Heart left ventricle (tissue), 16 donors: ENCODE data around the gene INSR. TPM values are rescaled to one million over a fixed set of nuclear protein-coding genes. Genes with fewer than 3 reads are reported as not detected.

ENCODE experiments used
- ATAC-seq, 4 donors: fragments of 200-7000 bp; cut with Tn5 transposase; one replicate each; pipeline ENCODE4 v1.9.1; 2020 to 2022; ENCODE audit warnings: moderate library complexity in 4 of 4, mild to moderate bottlenecking in 3 of 4, moderate number of reproducible peaks in 1 of 4
- DNase-seq, 5 donors: peaks; one replicate each; pipeline ENCODE4 v3.0.0-alpha.2; 2020
- H3K27ac ChIP-seq, 12 donors: fragments of 200-600 bp; sonication (generic) in 4 of 12; one replicate each; pipeline versions ENCODE4 v1.5.0 to v1.8.0; 2016 to 2022; ENCODE audit warnings: mild to moderate bottlenecking in 2 of 12
- H3K27me3 ChIP-seq, 9 donors: fragments of 200-600 bp; sonication (generic) in 2 of 9; one replicate each; pipeline versions ENCODE4 v1.5.1 to v1.8.0; 2016 to 2022; ENCODE audit warnings: mild to moderate bottlenecking in 3 of 9
- H3K36me3 ChIP-seq, 9 donors: fragments of 200-600 bp; sonication (generic) in 2 of 9; one replicate each; pipeline versions ENCODE4 v1.5.0 to v1.8.0; 2018 to 2022; ENCODE audit warnings: mild to moderate bottlenecking in 2 of 9
- H3K4me1 ChIP-seq, 12 donors: fragments of 200-600 bp; sonication (generic) in 4 of 12; one replicate each; pipeline versions ENCODE4 v1.5.0 to v1.8.0; 2016 to 2022; ENCODE audit warnings: mild to moderate bottlenecking in 3 of 12
- H3K4me3 ChIP-seq, 12 donors: fragments of 200-600 bp; sonication (generic) in 4 of 12; one replicate each; pipeline versions ENCODE4 v1.5.0 to v1.8.0; 2017 to 2022; ENCODE audit warnings: mild to moderate bottlenecking in 9 of 12, moderate library complexity in 4 of 12
- H3K9me3 ChIP-seq, 12 donors: fragments of 200-600 bp; sonication (generic) in 4 of 12; one replicate each; pipeline versions ENCODE4 v1.5.0 to v1.8.0; 2016 to 2022; ENCODE audit warnings: mild to moderate bottlenecking in 1 of 12
- POLR2A ChIP-seq, 2 donors: fragments of 450-650 bp; IDR thresholded peaks; one replicate each; pipeline ENCODE4 v1.6.1; 2017; ENCODE audit warnings: antibody characterized with exemption in 2 of 2, mild to moderate bottlenecking in 2 of 2, moderate library complexity in 2 of 2
- WGBS, 4 donors: extraction: QIAGEN DNeasy Blood & Tissue Kit in 2 of 4; methylation state at CpG; one replicate each; pipeline versions ENCODE4 v1.1.5 to v1.1.7; 2013 to 2018; 5-methylcytosine and 5-hydroxymethylcytosine counted together
- intact Hi-C, 10 donors: fragments of 100-400 bp; cut with DNase I; formaldehyde crosslinking; loops; one replicate each; pipeline versions ENCODE4 v1.11.1 to v1.14.2; 2022
- polyA plus RNA-seq, 2 donors: library from polyadenylated mRNA; stranded (reverse); fragments of 200-250 nt; gene quantifications; one replicate each; pipeline ENCODE4 v1.2.3, GENCODE V29; 2013
- total RNA-seq, 9 donors: library from RNA; depleted of rRNA in 2 of 9; stranded (reverse); fragments of >200 nt in 2 of 9; fragmentation: NEBNext Ultra II Directional in 3 of 9; extraction: Animal tissue kit (Norgen Biotek cat#: 25700) in 3 of 9; gene quantifications; one replicate each; pipeline versions ENCODE4 v1.1.0 to v1.2.4, GENCODE V29; 2016 to 2023
- TF ChIP-seq, protein P1 (sequence below), 12 donors: fragments of 200-600 bp; sonication (generic) in 4 of 12; IDR thresholded peaks; one replicate each; pipeline versions ENCODE4 v1.5.0 to v1.8.0; 2018 to 2022; ENCODE audit warnings: antibody characterized with exemption in 12 of 12, mild to moderate bottlenecking in 5 of 12
- donor health status: ischemic (EF 13 %, LVEDD 7.1; RV severe dilation, severe dysfunction).
- donor health status: healthy with polysubstance abuse.
- donor health status: DM: no; HTN: yes; CAD: no.
- donor health status: DM: no; HTN: no; CAD: no.
- donor health status: ischemic (EF 25% LVEDD 6.9; RV normal size, moderate dysfunction).
- donor health status: ischemic (EF 25% LVEDD 5.7; RV mildly dilated, moderate dysfunction).
- donor health status: healthy.
- donor health status: DM: yes; HTN: yes; CAD: no.
- donor health status: ischemic (EF 35%, LVEDD 5.7; RV mildly dilated, moderate dysfunction).
- donor health status: nonischemic (EF 11% LVEDD 7.7; RV severe dilation, severe dysfunction).
- donor health status: DM: yes; HTN: yes; CAD: no.
- donor health status: PGD.
- donor health status: ischemic (EF 29% LVEDD 5.4; RV normal size, mild dysfunction).
- donor health status: nonischemic (EF 23%, LVEDD 6.1; RV moderate dilation, normal function).

INSR gene
- total and polyA plus RNA-seq, 11 donors, result 28.7 to 221 (median 98.8) TPM

DNA sequence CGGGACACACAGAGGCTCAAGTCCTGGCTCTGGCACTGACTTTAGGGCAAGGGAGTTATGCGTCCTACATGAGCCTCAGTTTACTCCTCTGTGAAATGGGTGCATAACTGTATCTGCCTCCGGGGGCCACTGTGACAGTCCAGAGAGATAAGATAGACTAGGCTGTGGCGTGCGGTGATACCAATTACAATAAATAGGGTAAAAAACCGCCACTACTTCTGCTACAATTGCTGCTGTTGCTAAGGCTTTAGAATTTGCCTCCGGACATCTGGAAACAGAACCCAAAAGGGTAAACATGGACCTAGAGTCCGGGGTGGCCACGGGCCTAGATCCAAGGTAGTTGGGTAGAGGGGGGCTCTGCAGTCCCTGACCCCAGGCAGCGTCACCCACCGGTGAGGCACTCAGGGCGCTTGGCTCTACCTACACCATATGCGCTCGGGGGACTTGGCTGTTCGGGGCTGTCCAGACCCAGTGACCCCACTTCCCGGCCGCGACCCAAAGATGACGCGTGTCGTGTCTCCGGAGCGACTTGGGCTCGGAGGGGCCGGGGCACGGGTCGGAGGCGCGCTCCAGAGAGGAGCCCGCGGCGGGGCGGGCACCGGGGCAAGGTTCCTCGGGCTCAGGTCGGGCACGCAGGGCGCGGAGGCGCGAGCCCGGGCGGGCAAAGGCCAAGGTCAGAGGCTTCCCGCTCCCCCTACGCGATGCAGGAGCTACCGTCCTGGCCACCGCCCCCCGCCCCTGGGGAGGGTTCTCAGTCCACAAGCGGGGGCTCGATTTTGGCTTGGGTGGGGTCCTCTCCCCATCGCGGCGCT lies 1.1 kb downstream of the INSR start:
- no peak for TF ChIP-seq POLR2A (IDR thresholded peaks at IDR 0.05)
- TF ChIP-seq, protein P1, sequence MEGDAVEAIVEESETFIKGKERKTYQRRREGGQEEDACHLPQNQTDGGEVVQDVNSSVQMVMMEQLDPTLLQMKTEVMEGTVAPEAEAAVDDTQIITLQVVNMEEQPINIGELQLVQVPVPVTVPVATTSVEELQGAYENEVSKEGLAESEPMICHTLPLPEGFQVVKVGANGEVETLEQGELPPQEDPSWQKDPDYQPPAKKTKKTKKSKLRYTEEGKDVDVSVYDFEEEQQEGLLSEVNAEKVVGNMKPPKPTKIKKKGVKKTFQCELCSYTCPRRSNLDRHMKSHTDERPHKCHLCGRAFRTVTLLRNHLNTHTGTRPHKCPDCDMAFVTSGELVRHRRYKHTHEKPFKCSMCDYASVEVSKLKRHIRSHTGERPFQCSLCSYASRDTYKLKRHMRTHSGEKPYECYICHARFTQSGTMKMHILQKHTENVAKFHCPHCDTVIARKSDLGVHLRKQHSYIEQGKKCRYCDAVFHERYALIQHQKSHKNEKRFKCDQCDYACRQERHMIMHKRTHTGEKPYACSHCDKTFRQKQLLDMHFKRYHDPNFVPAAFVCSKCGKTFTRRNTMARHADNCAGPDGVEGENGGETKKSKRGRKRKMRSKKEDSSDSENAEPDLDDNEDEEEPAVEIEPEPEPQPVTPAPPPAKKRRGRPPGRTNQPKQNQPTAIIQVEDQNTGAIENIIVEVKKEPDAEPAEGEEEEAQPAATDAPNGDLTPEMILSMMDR (IDR thresholded peaks at IDR 0.05), result no peak
- DNase-seq (peak; percentile 40 to 76 (median 60)), ATAC-seq (peak in 3 of 4 donors; percentile 8 to 43 (median 23))
- Histone ChIP-seq H3K36me3 (peaks cover 0 to 3% (median 0%) of the 10 kb centered on the region in 9 donors), H3K27me3 (peaks cover 0 to 2% (median 0%) of the 10 kb centered on the region in 9 donors), H3K27ac (peak overlapping the region; percentile 87 to 99 (median 96)), H3K4me1 (peaks cover 0 to 35% (median 20%) of the 10 kb centered on the region in 12 donors), H3K4me3 (peak overlapping the region; percentile 78 to 100 (median 98)), H3K9me3 (no peaks in the 10 kb centered on the region)
- 6 to 17% (median 9%) methylated on average over 18 to 54 of the region's 54 CpGs for WGBS, 4 donors
- intact Hi-C loops, result loop anchor here in 6 of 10 donors (2.0 to 10.0 kb wide), 8 partner anchors 36 to 148 kb away; no protein-coding TSS in a partner anchor

DNA sequence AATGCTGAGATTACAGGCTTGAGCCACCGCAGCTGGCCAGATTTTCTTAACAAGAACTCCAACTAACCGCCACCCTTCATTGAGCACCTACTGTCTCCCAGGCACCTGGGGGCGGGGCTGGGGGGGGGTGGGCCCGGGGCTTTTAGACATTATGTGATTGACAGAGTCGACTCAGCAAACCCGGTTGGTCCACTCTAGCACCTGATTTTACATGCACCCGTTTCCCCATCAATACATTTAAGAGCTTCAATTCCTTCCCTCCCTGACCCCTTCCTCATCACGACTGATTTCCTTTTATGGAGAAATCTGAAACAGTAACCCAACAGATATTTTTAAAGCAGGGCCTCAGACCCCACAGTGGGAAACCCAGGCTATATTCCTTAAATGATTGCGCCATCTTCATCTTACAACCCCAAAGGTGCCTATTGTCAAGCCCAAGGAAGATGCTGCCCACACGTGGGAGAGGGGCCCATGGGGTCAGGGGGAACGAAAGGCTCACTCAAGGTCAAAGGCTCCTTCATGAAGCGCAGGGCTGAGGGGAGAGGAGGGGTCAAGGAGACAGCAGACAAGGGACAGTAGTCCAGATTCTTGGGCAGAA lies 1.8 kb downstream of the INSR start:
- intact Hi-C loops, result loop anchor here in 6 of 10 donors (2.0 to 10.0 kb wide), 8 partner anchors 35 to 148 kb away; no protein-coding TSS in a partner anchor
- Histone ChIP-seq H3K27ac (peak overlapping the region in 11 of 12 donors; percentile 13 to 99 (median 97)), H3K36me3 (peaks cover 0 to 7% (median 0%) of the 10 kb centered on the region in 9 donors), H3K27me3 (no peaks in the 10 kb centered on the region), H3K4me1 (peaks cover 0 to 35% (median 20%) of the 10 kb centered on the region in 12 donors), H3K4me3 (peak overlapping the region; percentile 78 to 100 (median 98)), H3K9me3 (no peaks in the 10 kb centered on the region)
- 66 to 70% (median 69%) methylated on average over 12 of the region's 12 CpGs for WGBS, 4 donors
- TF ChIP-seq, protein P1 (IDR thresholded peaks at IDR 0.05), result no peak
- TF ChIP-seq POLR2A (IDR thresholded peaks at IDR 0.05), result no peak
- ATAC-seq (no peak), DNase-seq (no peak)

DNA sequence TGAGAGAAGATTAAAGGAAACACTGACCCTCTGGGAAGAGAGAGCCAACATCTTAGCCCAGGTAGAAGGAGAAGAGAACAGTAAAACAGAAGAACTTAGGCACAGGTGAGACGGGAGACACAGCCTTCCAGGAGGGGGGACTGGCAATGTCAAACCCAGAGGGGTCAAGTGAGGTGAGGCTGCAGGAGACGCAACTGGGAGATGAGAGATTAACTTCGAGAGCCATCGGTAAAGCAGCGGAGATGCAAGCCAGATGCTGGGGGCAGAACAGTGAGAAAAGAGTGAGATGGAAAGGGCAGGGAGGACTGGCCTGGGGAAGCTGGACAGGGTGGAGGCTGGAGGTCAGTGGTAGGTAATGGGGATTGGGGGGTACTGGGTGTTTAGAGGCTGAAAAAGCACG lies 5.2 kb downstream of the INSR start:
- no peak for TF ChIP-seq POLR2A (IDR thresholded peaks at IDR 0.05)
- Histone ChIP-seq H3K27me3 (no peaks in the 10 kb centered on the region), H3K4me3 (no peak overlapping the region), H3K9me3 (no peaks in the 10 kb centered on the region), H3K4me1 (peaks cover 0 to 29% (median 15%) of the 10 kb centered on the region in 12 donors), H3K27ac (peak overlapping the region in 3 of 12 donors; percentile 9 to 14 (median 9)), H3K36me3 (peaks cover 0 to 8% (median 0%) of the 10 kb centered on the region in 9 donors)
- peak in 2 of 4 donors; percentile 3 to 20 for ATAC-seq
- intact Hi-C loops, result no loop called here
- WGBS, 4 donors, result 38 to 46% (median 41%) methylated on average over 6 of the region's 6 CpGs
- DNase-seq, result no peak

DNA sequence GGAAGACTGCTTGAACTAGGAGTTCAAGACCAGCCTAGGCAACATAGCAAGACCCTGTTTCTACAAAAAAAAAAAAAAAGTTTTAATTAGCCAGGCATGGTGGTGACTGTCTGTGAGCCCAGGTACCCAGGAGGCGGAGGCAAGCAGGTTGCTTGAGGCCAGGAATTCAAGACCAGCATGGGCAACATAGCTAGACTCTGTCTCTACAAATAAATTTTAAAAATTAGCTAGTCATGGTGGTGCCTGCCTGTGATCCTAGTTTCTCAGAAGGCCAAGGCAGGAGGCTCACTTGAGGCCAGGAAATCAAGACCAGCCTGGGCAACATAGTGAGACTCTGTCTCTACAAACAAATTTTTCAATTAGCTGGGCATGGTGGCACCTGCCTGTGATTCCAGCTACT lies 6.1 kb downstream of the INSR start:
- WGBS, 4 donors, result 96 to 100% (median 99%) methylated on average over 1 of the region's 1 CpG
- Histone ChIP-seq H3K36me3 (peaks cover 0 to 8% (median 0%) of the 10 kb centered on the region in 9 donors), H3K4me3 (no peak overlapping the region), H3K9me3 (no peaks in the 10 kb centered on the region), H3K4me1 (peaks cover 0 to 28% (median 15%) of the 10 kb centered on the region in 12 donors), H3K27ac (peak overlapping the region in 1 of 12 donors; percentile 29), H3K27me3 (no peaks in the 10 kb centered on the region)
- intact Hi-C loops, result no loop called here
- no peak for DNase-seq
- no peak for ATAC-seq
- no peak for TF ChIP-seq POLR2A (IDR thresholded peaks at IDR 0.05)
- TF ChIP-seq, protein P1 (IDR thresholded peaks at IDR 0.05), result no peak
